Activated B cell treated with CpG ODN at 0.5 μM for 24 hours (primary cell): ENCODE data around the gene STIL. TPM values are rescaled to one million over a fixed set of nuclear protein-coding genes. Genes with fewer than 3 reads are reported as not detected.

Experiments
- ATAC-seq: fragments of 200-7000 bp; cut with Tn5 transposase; one replicate; pipeline ENCODE4 v1.10.0; 2021; ENCODE audit warnings: low read depth, mild to moderate bottlenecking, moderate library complexity
- CTCF ChIA-PET: fragments of 350-600 bp; sonication (Branson Sonifier 250); formaldehyde crosslinking; loops from one replicate; lab custom pipeline; 2021; ENCODE audit warnings: antibody characterized with exemption; lab: Charles Lee
- POLR2A ChIA-PET: fragments of 350-600 bp; sonication (Branson Sonifier 250); formaldehyde crosslinking; loops from one replicate; lab custom pipeline; 2021; ENCODE audit warnings: antibody characterized with exemption; lab: Charles Lee
- DNase-seq: peaks from one replicate; pipeline ENCODE4 v3.0.0; 2022
- H3K27ac Mint-ChIP-seq: one replicate; pipeline ENCODE4 v1.8.0; 2020; ENCODE audit warnings: mixed read lengths
- H3K27me3 Mint-ChIP-seq: one replicate; pipeline ENCODE4 v1.8.0; 2021; ENCODE audit warnings: mixed read lengths
- H3K36me3 Mint-ChIP-seq: one replicate; pipeline ENCODE4 v1.8.0; 2021; ENCODE audit warnings: low read depth, mixed read lengths
- H3K4me1 Mint-ChIP-seq: one replicate; pipeline ENCODE4 v1.8.0; 2021; ENCODE audit warnings: mixed read lengths
- H3K4me3 Mint-ChIP-seq: one replicate; pipeline ENCODE4 v1.8.0; 2020; ENCODE audit warnings: mild to moderate bottlenecking, mixed read lengths
- H3K9me3 Mint-ChIP-seq: one replicate; pipeline ENCODE4 v1.8.0; 2020; ENCODE audit warnings: mixed read lengths
- CTCF ChIP-seq: fragments of 200-600 bp; IDR thresholded peaks from one replicate; pipeline ENCODE4 v1.8.0; 2022; ENCODE audit warnings: antibody characterized with exemption, mild to moderate bottlenecking
- intact Hi-C: fragments of 100-400 bp; cut with micrococcal nuclease; formaldehyde crosslinking; loops from one replicate; pipeline ENCODE4 v1.15.1; 2024
- total RNA-seq: library from RNA; stranded (reverse); gene quantifications from 2 replicates; pipeline ENCODE4 v1.2.3, GENCODE V29; 2022

STIL gene
- total RNA-seq, 1 donor from 2014 or later = 4.2 TPM

- CTCF ChIA-PET = no interaction called here
- Mint-ChIP-seq H3K4me1 (no peaks in the 10 kb centered on the region), H3K9me3 (no peaks in the 10 kb centered on the region), H3K4me3 (no peak overlapping the region), H3K27ac (no peak overlapping the region), H3K27me3 (peaks cover 18% of the 10 kb centered on the region), H3K36me3 (no peaks in the 10 kb centered on the region)
- POLR2A ChIA-PET = no interaction called here
- DNase-seq = no peak
- TF ChIP-seq CTCF = no peak
- no peak for ATAC-seq
- intact Hi-C loops = no loop called here
These were observed 69.5 kb downstream of the STIL start for GRCh38 chr1:47244339-47244862.

- H3K27ac Mint-ChIP-seq = no peak overlapping the region
- H3K4me1 Mint-ChIP-seq = no peaks in the 10 kb centered on the region
- intact Hi-C loops = no loop called here
- DNase-seq = no peak
- H3K9me3 Mint-ChIP-seq = no peaks in the 10 kb centered on the region
- no peaks in the 10 kb centered on the region for H3K36me3 Mint-ChIP-seq
- no peak for TF ChIP-seq CTCF
- peaks cover 21% of the 10 kb centered on the region for H3K27me3 Mint-ChIP-seq
- H3K4me3 Mint-ChIP-seq = no peak overlapping the region
- POLR2A ChIA-PET = no interaction called here
- CTCF ChIA-PET = no interaction called here
- no peak for ATAC-seq
These were observed 70.0 kb downstream of the STIL start for GRCh38 chr1:47243910-47244309.

GRCh38 chr1:47241114-47242113 lies 72.5 kb downstream of the STIL start:
- intact Hi-C loops = no loop called here
- ChIA-PET CTCF (no interaction called here), POLR2A (no interaction called here)
- no peak for TF ChIP-seq CTCF
- no peak for ATAC-seq
- H3K9me3 Mint-ChIP-seq = no peaks in the 10 kb centered on the region
- H3K4me1 Mint-ChIP-seq = no peaks in the 10 kb centered on the region
- H3K36me3 Mint-ChIP-seq = no peaks in the 10 kb centered on the region
- H3K27ac Mint-ChIP-seq = no peak overlapping the region
- no peak for DNase-seq
- H3K27me3 Mint-ChIP-seq = peaks cover 30% of the 10 kb centered on the region
- no peak overlapping the region for H3K4me3 Mint-ChIP-seq

GRCh38 chr1:47238935-47239592 lies 74.9 kb downstream of the STIL start:
- Mint-ChIP-seq H3K4me1 (no peaks in the 10 kb centered on the region), H3K27ac (no peak overlapping the region), H3K27me3 (peaks cover 45% of the 10 kb centered on the region), H3K36me3 (no peaks in the 10 kb centered on the region), H3K9me3 (no peaks in the 10 kb centered on the region), H3K4me3 (no peak overlapping the region)
- DNase-seq = no peak
- CTCF ChIA-PET = no interaction called here
- ATAC-seq = no peak
- intact Hi-C loops = no loop called here
- no peak for TF ChIP-seq CTCF
- POLR2A ChIA-PET = no interaction called here

- H3K27me3 Mint-ChIP-seq = peaks cover 57% of the 10 kb centered on the region
- no peak for TF ChIP-seq CTCF
- ATAC-seq (no peak), DNase-seq (no peak)
- no peak overlapping the region for H3K4me3 Mint-ChIP-seq
- CTCF ChIA-PET = no interaction called here
- intact Hi-C loops = no loop called here
- H3K9me3 Mint-ChIP-seq = no peaks in the 10 kb centered on the region
- no peak overlapping the region for H3K27ac Mint-ChIP-seq
- POLR2A ChIA-PET = no interaction called here
- H3K4me1 Mint-ChIP-seq = peaks cover 16% of the 10 kb centered on the region
- peaks cover 2% of the 10 kb centered on the region for H3K36me3 Mint-ChIP-seq
These were observed 78.1 kb downstream of the STIL start for GRCh38 chr1:47235806-47236205.
